GM23248 (cell line): ENCODE measurements around the gene PNMA1. TPM values are rescaled to one million over a fixed set of nuclear protein-coding genes. Genes with fewer than 3 reads are reported as not detected.
"Not testable (repeated sequence)": the region's sequence is repeated elsewhere in the genome, so short reads cannot be mapped to it uniquely, and the experiment has no call there.

Experiments
- DNase-seq: peaks from one replicate; pipeline ENCODE4 v3.0.0-alpha.2; 2015
- H2AFZ ChIP-seq: fragments of 200-600 bp; sonication (generic); 2 replicates; pipeline ENCODE4 v1.6.1; 2016; ENCODE audit warnings: antibody characterized with exemption
- H3F3A ChIP-seq: fragments of 200-600 bp; sonication (generic); 2 replicates; pipeline ENCODE4 v1.6.1; 2016; ENCODE audit warnings: mild to moderate bottlenecking, antibody characterized with exemption, mixed run types; ENCODE audit not compliant: insufficient read depth
- H3K27ac ChIP-seq: fragments of 200-600 bp; sonication (generic); 2 replicates; pipeline ENCODE4 v1.5.1; 2016; ENCODE audit warnings: mild to moderate bottlenecking
- H3K27me3 ChIP-seq: fragments of 200-600 bp; sonication (generic); replicated peaks from 2 replicates; pipeline ENCODE4 v1.6.1; 2016; ENCODE audit warnings: mild to moderate bottlenecking; ENCODE audit not compliant: insufficient read depth
- H3K36me3 ChIP-seq: fragments of 200-600 bp; sonication (generic); 2 replicates; pipeline ENCODE4 v1.6.1; 2016; ENCODE audit warnings: low read depth, mild to moderate bottlenecking
- H3K4me1 ChIP-seq: fragments of 200-600 bp; sonication (generic); 2 replicates; pipeline ENCODE4 v1.6.1; 2016; ENCODE audit warnings: mild to moderate bottlenecking; ENCODE audit not compliant: insufficient read depth
- H3K4me2 ChIP-seq: fragments of 200-600 bp; sonication (generic); one replicate; pipeline ENCODE4 v1.6.1; 2016; ENCODE audit warnings: mild to moderate bottlenecking; ENCODE audit not compliant: unreplicated experiment
- H3K4me3 ChIP-seq: fragments of 200-600 bp; sonication (generic); 2 replicates; pipeline ENCODE4 v1.5.1; 2016; ENCODE audit warnings: mild to moderate bottlenecking
- H3K79me2 ChIP-seq: fragments of 200-600 bp; sonication (generic); 2 replicates; pipeline ENCODE4 v1.6.1; 2016; ENCODE audit warnings: mild to moderate bottlenecking; ENCODE audit not compliant: insufficient read depth
- H3K9ac ChIP-seq: fragments of 200-600 bp; sonication (generic); 2 replicates; pipeline ENCODE4 v1.6.1; 2016; ENCODE audit warnings: mild to moderate bottlenecking
- H3K9me2 ChIP-seq: fragments of 200-600 bp; sonication (generic); 2 replicates; pipeline ENCODE4 v1.6.1; 2016; ENCODE audit warnings: mixed run types, mild to moderate bottlenecking, moderate library complexity; ENCODE audit not compliant: insufficient read depth
- H3K9me3 ChIP-seq: fragments of 200-600 bp; sonication (generic); one replicate; pipeline ENCODE4 v1.6.1; 2017; ENCODE audit warnings: low read depth
- H4K20me1 ChIP-seq: fragments of 200-600 bp; sonication (generic); 2 replicates; pipeline ENCODE4 v1.6.0; 2016; ENCODE audit not compliant: insufficient read depth
- EZH2 ChIP-seq: fragments of 200-600 bp; sonication (generic); IDR thresholded peaks from 2 replicates; pipeline ENCODE4 v1.6.1; 2018; ENCODE audit warnings: antibody characterized with exemption, mild to moderate bottlenecking; ENCODE audit not compliant: insufficient read depth, poor library complexity, severe bottlenecking
- EZH2phosphoT487 ChIP-seq: fragments of 200-600 bp; sonication (generic); IDR thresholded peaks from 2 replicates; pipeline ENCODE4 v1.6.1; 2018; ENCODE audit warnings: antibody characterized with exemption, moderate library complexity, mild to moderate bottlenecking, low read depth; ENCODE audit not compliant: insufficient read depth
- WGBS, 2 experiments: methylation state at CpG; one replicate each; pipeline ENCODE4 v1.1.6; 2015 to 2017; ENCODE audit warnings: low lambda C conversion rate in 2 of 2, low coverage in 1 of 2; ENCODE audit errors: missing lambda C conversion rate in 2 of 2; 5-methylcytosine and 5-hydroxymethylcytosine counted together
- in situ Hi-C: fragments of 300-500 bp; cut with MboI; formaldehyde crosslinking; loops from 2 replicates; pipeline ENCODE4 v1.15.0; 2020
- polyA plus RNA-seq: library from polyadenylated mRNA; unstranded; fragments of >200 nt; fragmentation: Nextera tagmentation; extraction: Ambion mirVana; gene quantifications from 2 replicates; pipeline ENCODE4 v1.2.1, GENCODE V29; 2016
- total RNA-seq: library from RNA; depleted of rRNA; stranded (reverse); fragments of >200 nt; shearing (Covaris generic); gene quantifications from 2 replicates; pipeline ENCODE4 v1.2.3, GENCODE V29; 2014

The PNMA1 gene
- total and polyA plus RNA-seq, 2 experiments from 2014 or later, result 14.2 to 64.7 TPM

DNA sequence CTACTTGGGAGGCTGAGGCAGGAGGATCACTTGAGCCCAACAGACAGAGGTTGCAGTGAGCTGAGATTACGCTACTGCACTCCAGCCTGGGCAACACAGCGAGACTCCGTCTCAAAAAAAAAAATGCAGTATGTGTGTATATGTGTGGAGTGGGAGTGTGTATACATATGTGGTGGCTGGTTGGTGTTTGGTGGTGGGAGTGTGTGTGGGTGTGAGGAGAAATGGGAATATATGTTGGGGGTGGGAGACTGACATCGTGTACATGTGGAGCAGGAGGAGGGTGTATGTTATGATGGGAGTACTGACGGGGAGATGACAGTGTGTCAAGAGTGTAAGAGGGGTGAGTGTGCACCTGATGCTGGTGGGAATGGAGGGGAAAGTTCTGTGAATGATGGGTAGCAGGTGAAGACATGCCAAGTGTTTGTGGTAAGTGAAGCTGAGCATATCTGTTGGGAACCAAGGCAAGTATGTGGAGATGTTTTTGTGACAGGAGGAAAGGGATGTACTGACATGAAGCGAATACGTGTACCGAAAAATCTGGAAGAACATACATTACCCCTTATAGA lies 4.2 kb downstream of the PNMA1 start:
- H3K9me2 ChIP-seq, result no peaks in the 10 kb centered on the region
- peaks cover 16% of the 10 kb centered on the region for H3F3A ChIP-seq
- H2AFZ ChIP-seq, result no peak overlapping the region
- H3K9ac ChIP-seq, result no peak overlapping the region
- no peaks in the 10 kb centered on the region for H3K36me3 ChIP-seq
- in situ Hi-C loops, result no loop called here
- no peak overlapping the region for H3K4me3 ChIP-seq
- no peak overlapping the region for H3K27ac ChIP-seq
- H4K20me1 ChIP-seq, result no peaks in the 10 kb centered on the region; the same call in 1 of the 2 replicates
- no peaks in the 10 kb centered on the region for H3K27me3 ChIP-seq
- DNase-seq, result no peak
- peaks cover 45% of the 10 kb centered on the region for H3K79me2 ChIP-seq
- no peak overlapping the region for H3K4me2 ChIP-seq
- no peaks in the 10 kb centered on the region for H3K9me3 ChIP-seq
- peaks cover 14% of the 10 kb centered on the region for H3K4me1 ChIP-seq
- 94% methylated on average over 8 of the region's 8 CpGs for WGBS, 2 experiments
- TF ChIP-seq EZH2 (no peak), EZH2phosphoT487 (no peak)

DNA sequence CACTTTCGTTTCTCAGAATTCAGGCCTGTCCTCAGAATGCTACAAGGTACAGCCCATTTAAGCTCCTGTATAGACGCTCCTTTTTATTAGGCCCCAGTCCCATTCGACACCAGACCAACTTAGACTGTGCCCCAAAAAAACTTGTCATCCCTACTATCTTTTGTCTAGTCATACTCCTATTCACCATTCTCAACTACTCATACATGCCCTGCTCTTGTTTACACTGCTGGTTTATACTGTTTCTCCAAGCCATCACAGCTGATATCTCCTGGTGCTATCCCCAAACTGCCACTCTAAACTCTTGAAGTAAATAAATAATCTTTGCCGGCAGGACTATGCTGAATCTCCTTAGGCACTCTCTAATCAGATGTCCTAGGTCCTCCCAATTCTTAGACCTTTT lies 6.1 kb downstream of the PNMA1 start:
- H3K9me3 ChIP-seq, H2AFZ ChIP-seq, H3K9me2 ChIP-seq, H3K4me2 ChIP-seq, H4K20me1 ChIP-seq, H3K36me3 ChIP-seq, H3K4me1 ChIP-seq, H3K27me3 ChIP-seq, DNase-seq, H3K4me3 ChIP-seq, in situ Hi-C loops, H3K27ac ChIP-seq, H3F3A ChIP-seq, H3K9ac ChIP-seq: not testable (repeated sequence)
- H3K79me2 ChIP-seq, result peaks cover 39% of the 10 kb centered on the region
- 88 to 89% methylated on average over 2 to 4 of the region's 4 CpGs for WGBS, 2 experiments

DNA sequence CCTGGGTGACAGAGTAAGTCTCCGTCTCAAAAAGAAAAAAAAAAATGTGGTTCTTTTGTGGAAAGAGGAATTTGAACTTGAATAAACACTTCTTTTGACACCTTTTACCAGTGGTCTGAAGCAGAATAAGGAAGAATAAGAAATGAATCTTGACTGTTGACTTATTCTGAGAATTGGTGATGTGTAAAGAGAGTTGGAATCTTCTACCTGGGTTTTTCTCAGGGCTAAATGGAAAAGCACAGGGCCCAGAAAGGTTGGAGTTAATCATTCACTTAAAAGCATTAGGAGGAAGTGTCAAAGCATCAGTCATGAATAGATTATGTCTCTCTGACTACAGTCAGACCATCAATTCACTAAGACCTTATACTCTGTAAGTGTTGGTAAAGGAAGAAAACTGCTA lies 13.9 kb downstream of the PNMA1 start:
- H3K27me3 ChIP-seq, result no peaks in the 10 kb centered on the region
- no peaks in the 10 kb centered on the region for H3K9me2 ChIP-seq
- no peak overlapping the region for H2AFZ ChIP-seq
- no peak overlapping the region for H3K4me2 ChIP-seq
- no peaks in the 10 kb centered on the region for H4K20me1 ChIP-seq
- no peaks in the 10 kb centered on the region for H3K9me3 ChIP-seq
- 100% methylated on average over 1 of the region's 1 CpG for WGBS, 2 experiments
- H3K79me2 ChIP-seq, result no peaks in the 10 kb centered on the region
- H3K36me3 ChIP-seq, result 0 out of 2 replicates have a peak, but pooled peaks cover 3% of the 10 kb centered on the region
- peaks cover 31% of the 10 kb centered on the region for H3F3A ChIP-seq
- H3K9ac ChIP-seq, result no peak overlapping the region
- H3K27ac ChIP-seq, result no peak overlapping the region
- H3K4me3 ChIP-seq, result no peak overlapping the region
- peaks cover 19% of the 10 kb centered on the region for H3K4me1 ChIP-seq
- DNase-seq, result no peak
- TF ChIP-seq EZH2 (no peak), EZH2phosphoT487 (no peak)
- in situ Hi-C loops, result no loop called here

DNA sequence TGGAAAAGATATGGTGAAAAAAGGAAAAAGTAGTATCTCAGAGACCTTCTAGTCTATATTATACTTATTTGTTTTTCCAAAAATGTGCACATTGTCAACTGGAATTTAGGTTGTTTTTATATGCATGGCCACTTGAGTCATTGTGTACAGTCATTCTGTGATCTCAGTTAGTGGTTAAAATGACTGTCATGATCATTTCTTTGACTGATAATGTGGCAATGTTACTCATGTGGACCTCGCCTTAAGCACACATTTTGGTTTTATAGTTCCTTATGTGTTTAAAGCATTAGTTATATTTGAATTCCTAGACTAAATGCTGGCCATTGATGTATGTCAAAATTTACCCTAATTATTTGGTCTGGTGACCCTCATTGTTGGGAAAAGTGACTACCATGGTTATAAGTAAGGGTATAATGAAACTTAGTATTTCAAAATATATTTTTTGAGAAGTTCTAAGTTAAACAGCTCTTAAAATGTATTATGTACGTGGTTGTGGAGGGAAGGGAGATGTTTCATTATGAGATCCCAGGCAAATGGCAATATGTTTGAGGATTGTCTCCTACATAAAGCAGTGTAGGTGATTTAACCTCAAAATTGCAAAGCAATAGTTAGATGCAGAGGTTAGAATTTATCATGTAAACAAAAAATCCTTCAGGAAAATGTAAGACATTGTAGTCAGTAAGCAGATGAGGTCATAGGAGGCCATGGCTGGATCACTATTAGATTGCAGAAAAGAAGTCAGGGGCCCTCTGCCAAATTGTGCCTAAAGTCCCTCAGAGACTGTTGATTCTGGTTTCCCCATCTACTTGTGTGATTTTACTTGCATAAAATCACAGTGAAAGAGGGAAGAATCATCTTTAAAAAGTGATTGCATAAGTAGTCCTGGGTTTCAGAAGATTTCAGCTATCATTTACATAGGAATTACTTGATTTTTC lies 17.5 kb downstream of the PNMA1 start:
- no peak for TF ChIP-seq EZH2
- no peak for TF ChIP-seq EZH2phosphoT487
- peaks cover 32% of the 10 kb centered on the region for H3F3A ChIP-seq
- H3K9ac ChIP-seq, result peak overlapping the region; percentile 69
- H4K20me1 ChIP-seq, result no peaks in the 10 kb centered on the region
- H3K9me2 ChIP-seq, result no peaks in the 10 kb centered on the region
- H3K36me3 ChIP-seq, result peaks cover 4% of the 10 kb centered on the region; the same call in 1 of the 2 replicates
- peak; percentile 87 for DNase-seq
- H2AFZ ChIP-seq, result no peak overlapping the region; the same call in 1 of the 2 replicates
- peak overlapping the region; percentile 95 for H3K27ac ChIP-seq
- no peaks in the 10 kb centered on the region for H3K27me3 ChIP-seq
- in situ Hi-C loops, result no loop called here
- H3K79me2 ChIP-seq, result no peaks in the 10 kb centered on the region
- H3K4me2 ChIP-seq, result peak overlapping the region; percentile 75
- H3K4me3 ChIP-seq, result 0 out of 2 replicates have a peak overlapping the region, but pooled peaks have one; percentile 31
- no peaks in the 10 kb centered on the region for H3K9me3 ChIP-seq
- peaks cover 19% of the 10 kb centered on the region for H3K4me1 ChIP-seq
- WGBS, 2 experiments, result 42 to 52% methylated on average over 2 of the region's 2 CpGs
